Upper lobe of left lung (tissue), 6 donors: ENCODE data around the gene PHTF1. TPM values are rescaled to one million over a fixed set of nuclear protein-coding genes. Genes with fewer than 3 reads are reported as not detected.
A peak's percentile ranks its signal among the peaks of the same experiment; 100 is the strongest.

Experiments used
- ATAC-seq, 2 donors: fragments of 200-7000 bp; cut with Tn5 transposase; one replicate each; pipeline ENCODE4 v1.9.1; 2022; ENCODE audit warnings: mild to moderate bottlenecking in 2 of 2, moderate library complexity in 2 of 2; ENCODE audit not compliant: low FRiP score in 2 of 2
- DNase-seq, 2 donors: peaks; one replicate each; pipeline ENCODE4 v3.0.0-alpha.2; 2019 to 2020
- H3K27ac ChIP-seq, 4 donors: fragments of 200-600 bp; sonication (generic); one replicate each; pipeline ENCODE4 v1.5.1; 2016 to 2019
- H3K27me3 ChIP-seq, 4 donors: fragments of 200-600 bp; sonication (generic); one replicate each; pipeline ENCODE4 v1.5.1; 2017 to 2019
- H3K36me3 ChIP-seq, 4 donors: fragments of 200-600 bp; sonication (generic); one replicate each; pipeline ENCODE4 v1.5.1; 2016 to 2019
- H3K4me1 ChIP-seq, 4 donors: fragments of 200-600 bp; sonication (generic); one replicate each; pipeline ENCODE4 v1.5.1; 2018 to 2019
- H3K4me3 ChIP-seq, 4 donors: fragments of 200-600 bp; sonication (generic); one replicate each; pipeline ENCODE4 v1.5.1; 2017 to 2019; ENCODE audit warnings: mild to moderate bottlenecking in 2 of 4, moderate library complexity in 1 of 4
- H3K9me3 ChIP-seq, 4 donors: fragments of 200-600 bp; sonication (generic); one replicate each; pipeline ENCODE4 v1.5.1; 2018 to 2019
- CTCF ChIP-seq, 6 experiments: fragments of 450-650 bp in 4 of 6; fragments of 200-600 bp in 2 of 6; sonication (generic) in 2 of 6; IDR thresholded peaks; one replicate each; pipeline ENCODE4 v1.5.1; 2016 to 2019; ENCODE audit warnings: antibody characterized with exemption in 6 of 6
- EP300 ChIP-seq, 4 donors: sonication (generic); formaldehyde crosslinking; IDR thresholded peaks; one replicate each; pipeline ENCODE4 v1.5.1; 2017; ENCODE audit warnings: antibody characterized with exemption in 4 of 4, control low read depth in 2 of 4
- POLR2A ChIP-seq, 4 donors: fragments of 450-650 bp; IDR thresholded peaks; one replicate each; pipeline ENCODE4 v1.5.1; 2016 to 2017; ENCODE audit warnings: antibody characterized with exemption in 4 of 4, mild to moderate bottlenecking in 2 of 4
- POLR2AphosphoS5 ChIP-seq, 2 donors: sonication (generic); formaldehyde crosslinking; IDR thresholded peaks; one replicate each; pipeline ENCODE4 v1.5.1; 2017; ENCODE audit warnings: antibody characterized with exemption in 2 of 2
- WGBS, 2 donors: methylation state at CpG; one replicate each; pipeline ENCODE4 v1.1.5; 2017 to 2018; 5-methylcytosine and 5-hydroxymethylcytosine counted together
- total RNA-seq, 6 donors: library from RNA; depleted of rRNA in 4 of 6; stranded (reverse); fragments of >200 nt in 4 of 6; gene quantifications; one replicate each; pipeline versions ENCODE4 v1.1.0 to v1.2.1, GENCODE V29; 2016 to 2021
- donor health status: DM: no; HTN: no; CAD: no; lungs with moderate emphysema.
- donor health status: DM: no; HTN: yes; CAD: no; lungs with severe emphysema.

The PHTF1 gene
- total RNA-seq, 6 donors from 2014 or later, result 14.7 to 42.3 (median 22.7) TPM

GRCh38 chr1:113654883-113655282 is 104.4 kb downstream of the PHTF1 start:
- DNase-seq, result no peak
- no peak for ATAC-seq
- Histone ChIP-seq H3K4me3 (no peak overlapping the region), H3K9me3 (no peaks in the 10 kb centered on the region), H3K27me3 (no peaks in the 10 kb centered on the region), H3K4me1 (peaks cover 0 to 5% (median 0%) of the 10 kb centered on the region in 4 donors), H3K36me3 (peaks cover 0 to 24% (median 0%) of the 10 kb centered on the region in 4 donors), H3K27ac (no peak overlapping the region)
- WGBS, 2 donors, result 95 to 97% methylated on average over 2 of the region's 2 CpGs
- no peak for TF ChIP-seq CTCF (IDR thresholded peaks at IDR 0.05)
- TF ChIP-seq POLR2A (IDR thresholded peaks at IDR 0.05), result no peak
- TF ChIP-seq EP300 (IDR thresholded peaks at IDR 0.05), result no peak
- TF ChIP-seq POLR2AphosphoS5 (IDR thresholded peaks at IDR 0.05), result no peak

DNA sequence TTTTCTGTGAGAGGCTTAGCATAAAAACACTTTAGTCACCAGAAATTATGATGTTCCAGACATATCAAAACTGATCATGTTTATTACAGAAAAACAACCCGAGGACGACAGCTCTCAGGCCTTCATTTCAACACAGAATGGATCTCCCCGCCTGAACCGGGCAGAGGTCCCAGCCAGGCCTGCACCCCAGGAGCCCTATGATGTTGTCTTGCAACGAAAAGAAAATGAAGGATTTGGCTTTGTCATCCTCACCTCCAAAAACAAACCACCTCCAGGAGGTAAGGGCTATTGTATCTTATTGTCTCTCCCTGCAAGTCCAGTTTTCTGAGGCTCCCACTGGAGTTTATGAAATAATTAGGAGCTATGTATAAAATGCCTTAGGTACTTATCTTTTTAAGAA is 105.5 kb downstream of the PHTF1 start:
- WGBS, 2 donors, result 91 to 92% methylated on average over 5 of the region's 5 CpGs
- peaks cover 0 to 28% (median 0%) of the 10 kb centered on the region in 4 donors for H3K36me3 ChIP-seq
- ATAC-seq, result no peak

GRCh38 chr1:113652771-113653170 is 106.5 kb downstream of the PHTF1 start:
- DNase-seq (no peak), ATAC-seq (no peak)
- Histone ChIP-seq H3K27ac (no peak overlapping the region), H3K4me3 (no peak overlapping the region), H3K27me3 (no peaks in the 10 kb centered on the region), H3K4me1 (no peaks in the 10 kb centered on the region), H3K9me3 (no peaks in the 10 kb centered on the region), H3K36me3 (peaks cover 0 to 34% (median 0%) of the 10 kb centered on the region in 4 donors)
- TF ChIP-seq CTCF (IDR thresholded peaks at IDR 0.05) (no peak), EP300 (IDR thresholded peaks at IDR 0.05) (peak in 1 of 4 donors; percentile 7), POLR2AphosphoS5 (IDR thresholded peaks at IDR 0.05) (no peak)

More for the DNA sequence above, 105.5 kb downstream of the PHTF1 start:
- DNase-seq, result no peak
- no peak for TF ChIP-seq POLR2AphosphoS5 (IDR thresholded peaks at IDR 0.05)
- no peak for TF ChIP-seq EP300 (IDR thresholded peaks at IDR 0.05)
- TF ChIP-seq POLR2A (IDR thresholded peaks at IDR 0.05), result no peak
- no peak for TF ChIP-seq CTCF (IDR thresholded peaks at IDR 0.05)
- no peak overlapping the region for H3K4me3 ChIP-seq
- no peak overlapping the region for H3K27ac ChIP-seq
- H3K4me1 ChIP-seq, result no peaks in the 10 kb centered on the region
- no peaks in the 10 kb centered on the region for H3K27me3 ChIP-seq
- no peaks in the 10 kb centered on the region for H3K9me3 ChIP-seq

DNA sequence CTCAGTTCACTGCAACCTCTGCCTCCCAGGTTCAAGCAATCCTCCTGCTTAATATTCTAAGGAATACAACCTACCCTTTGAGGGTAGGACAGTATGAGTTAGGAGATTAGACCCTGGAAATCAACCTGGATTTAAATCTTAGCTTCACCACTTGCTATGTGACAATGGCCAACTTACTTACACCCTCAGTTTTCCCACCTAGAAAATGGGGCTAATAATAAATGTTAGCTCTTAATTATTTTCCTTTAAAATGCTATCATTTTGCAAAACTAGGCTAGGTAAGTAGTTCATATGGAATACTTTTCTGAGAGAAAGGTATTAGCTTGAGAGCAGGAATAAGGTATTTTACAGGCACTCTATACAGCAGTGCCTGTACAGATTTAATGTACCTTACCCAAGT is 110.8 kb downstream of the PHTF1 start:
- Histone ChIP-seq H3K9me3 (no peaks in the 10 kb centered on the region), H3K4me3 (no peak overlapping the region), H3K27ac (no peak overlapping the region), H3K27me3 (no peaks in the 10 kb centered on the region), H3K36me3 (peaks cover 0 to 50% (median 5%) of the 10 kb centered on the region in 4 donors), H3K4me1 (no peaks in the 10 kb centered on the region)
- TF ChIP-seq POLR2AphosphoS5 (IDR thresholded peaks at IDR 0.05), result no peak
- no peak for TF ChIP-seq CTCF (IDR thresholded peaks at IDR 0.05)
- TF ChIP-seq POLR2A (IDR thresholded peaks at IDR 0.05), result no peak
- no peak for TF ChIP-seq EP300 (IDR thresholded peaks at IDR 0.05)
- ATAC-seq, result no peak
- DNase-seq, result no peak

GRCh38 chr1:113647164-113647563 is 112.1 kb downstream of the PHTF1 start:
- H3K36me3 ChIP-seq, result peaks cover 0 to 60% (median 8%) of the 10 kb centered on the region in 4 donors
- H3K27me3 ChIP-seq, result no peaks in the 10 kb centered on the region
- DNase-seq (no peak), ATAC-seq (no peak)
- H3K27ac ChIP-seq, result no peak overlapping the region
- TF ChIP-seq POLR2A (IDR thresholded peaks at IDR 0.05) (no peak), EP300 (IDR thresholded peaks at IDR 0.05) (no peak)
- H3K4me3 ChIP-seq, result no peak overlapping the region
- no peaks in the 10 kb centered on the region for H3K4me1 ChIP-seq
- no peaks in the 10 kb centered on the region for H3K9me3 ChIP-seq
- WGBS, 2 donors, result 94 to 100% methylated on average over 1 of the region's 1 CpG

Other genes starting within 250 kb of the PHTF1 start
- 10 to 100 TPM; 20.2 to 32.8 (median 23.6) TPM for gene RSBN1, start 53.0 kb upstream of the PHTF1 start, total RNA-seq
- gene PTPN22, start 112.2 kb upstream of the PHTF1 start, total RNA-seq, result 10 to 100 TPM in 3 of 6 donors, 1 to 10 TPM in 3; 6.7 to 15.2 (median 9.9) TPM
- gene BCL2L15, start 128.1 kb upstream of the PHTF1 start, total RNA-seq, result 1 to 10 TPM; 1.0 to 6.2 (median 1.7) TPM
- 10 to 100 TPM in 5 of 6 donors, 1 to 10 TPM in 1; 6.2 to 29.3 (median 14.0) TPM for gene AP4B1, start 145.3 kb upstream of the PHTF1 start, total RNA-seq
- 1 to 10 TPM; 3.0 to 9.1 (median 6.7) TPM for gene DCLRE1B, start 145.8 kb upstream of the PHTF1 start, total RNA-seq
- gene HIPK1, start 169.8 kb upstream of the PHTF1 start, total RNA-seq, result 10 to 100 TPM; 31.4 to 85.5 (median 64.0) TPM
- 10 to 100 TPM; 11.5 to 59.9 (median 36.6) TPM for gene OLFML3, start 220.0 kb upstream of the PHTF1 start, total RNA-seq